ENCODE measurements around the gene NR4A2.

- TF ChIP-seq POLR2A (IDR thresholded peaks at IDR 0.05; ENCODE audit: low read length) (no peak), GATA1 (IDR thresholded peaks at IDR 0.05; ENCODE audit: low read depth, low read length) (no peak)
Measured at GRCh38 chr2:156366753-156367152, 34.2 kb upstream of the NR4A2 start.

Data from erythroblast (primary cell).